Measurements from ENCODE around the gene CDH2.

Gene CDH2

DNA sequence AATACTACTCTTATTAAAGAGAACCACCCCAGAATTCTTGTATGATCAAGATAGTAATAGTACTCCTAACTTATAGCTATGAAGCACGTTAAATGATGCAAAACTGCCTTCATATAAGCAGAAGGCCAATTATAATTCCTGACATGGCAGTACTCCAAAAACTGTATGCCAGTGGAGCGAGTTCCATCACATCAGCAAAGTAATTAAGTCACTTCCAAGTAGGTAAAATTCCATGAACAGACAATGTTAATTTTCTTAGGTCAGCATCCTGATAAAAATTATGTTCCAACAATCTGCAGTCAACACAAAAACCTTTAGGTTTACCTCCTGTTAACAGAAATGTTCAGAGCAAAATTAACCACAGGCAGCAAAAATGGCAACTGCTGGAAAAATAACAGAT is 136.7 kb downstream of the CDH2 start:
- DNase-seq: no peak

- DNase-seq: no peak
These were observed 137.2 kb downstream of the CDH2 start for GRCh38 chr18:28039691-28040090.

DNA sequence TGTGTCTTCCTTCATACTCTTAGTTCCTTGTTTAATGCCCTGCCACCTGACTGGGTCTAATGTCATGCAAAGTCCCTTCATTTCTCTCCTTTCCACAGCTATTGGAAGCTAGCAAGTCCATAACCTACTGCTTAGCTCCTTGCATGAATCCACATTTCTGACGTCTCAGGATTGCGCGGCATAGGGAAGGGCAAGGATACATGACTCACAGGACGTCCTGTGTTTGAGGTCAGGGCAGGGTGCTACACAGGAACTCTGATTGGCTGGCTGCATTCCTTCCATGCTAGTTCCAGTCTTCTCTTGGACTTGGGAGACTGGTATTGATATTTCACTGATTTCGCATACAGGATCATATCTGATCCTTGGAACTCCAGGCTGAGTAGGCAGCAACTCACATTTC is 137.9 kb downstream of the CDH2 start:
- DNase-seq: no peak

GRCh38 chr18:28036488-28036887 is 140.4 kb downstream of the CDH2 start:
- DNase-seq: no peak

DNA sequence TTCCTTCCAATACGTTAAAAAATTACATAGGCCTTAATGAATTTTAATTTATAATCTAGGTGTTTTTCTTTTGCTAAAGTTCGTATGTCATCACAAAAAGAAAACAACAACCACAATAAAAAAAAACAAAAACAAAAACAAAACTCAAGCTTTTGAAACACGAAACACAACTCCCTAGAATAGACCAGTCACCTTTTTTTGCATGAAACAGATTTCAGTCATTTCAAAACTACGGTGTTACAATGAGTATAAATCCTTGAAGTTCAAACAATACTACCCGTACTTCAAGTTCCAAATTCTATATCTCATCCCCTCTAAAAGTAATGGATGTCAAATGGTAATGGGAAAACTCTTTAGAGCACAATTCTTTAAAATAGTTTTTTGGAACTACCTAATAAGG is 142.4 kb downstream of the CDH2 start:
- DNase-seq: no peak

DNA sequence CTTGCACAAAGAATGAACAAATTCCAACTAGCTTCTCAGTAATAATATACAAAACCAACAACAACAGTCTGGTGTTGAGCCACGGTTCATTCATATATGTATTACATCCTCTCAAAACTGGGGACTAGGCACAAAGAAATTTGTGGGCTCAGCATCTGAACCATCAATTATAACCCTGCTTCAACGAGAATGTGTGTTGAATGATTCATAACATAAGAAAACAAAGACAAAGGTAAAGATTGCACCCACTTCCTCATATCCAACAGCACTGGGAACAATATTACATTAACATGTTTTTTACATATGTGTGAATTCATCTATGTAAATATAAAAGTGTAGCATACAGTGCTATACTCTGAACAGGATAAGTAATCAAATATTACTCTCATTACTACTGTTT is 144.8 kb downstream of the CDH2 start:
- DNase-seq: no peak

GRCh38 chr18:28030458-28030857 is 146.5 kb downstream of the CDH2 start:
- DNase-seq: no peak

DNA sequence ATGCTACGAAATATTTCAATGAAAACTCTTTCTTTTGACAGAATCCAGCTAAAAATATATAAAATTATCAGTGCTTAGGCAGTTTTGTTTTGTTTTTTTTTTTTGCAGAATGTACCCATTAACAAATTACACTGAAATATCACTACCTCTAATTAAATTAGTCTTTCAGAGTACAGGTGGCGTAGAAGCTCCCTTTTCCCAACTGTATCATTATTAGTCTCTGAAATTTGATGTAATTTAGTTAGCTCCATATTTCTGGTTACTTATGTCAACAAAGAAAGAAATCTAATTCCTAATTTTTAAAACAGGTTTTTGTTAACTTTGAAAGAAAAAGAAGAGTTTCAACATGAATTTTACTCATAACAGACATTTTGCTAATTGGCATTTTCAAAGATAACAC is 149.2 kb downstream of the CDH2 start:
- no peak for DNase-seq

GRCh38 chr18:28019425-28020108 is 157.4 kb downstream of the CDH2 start:
- DNase-seq: no peak

DNA sequence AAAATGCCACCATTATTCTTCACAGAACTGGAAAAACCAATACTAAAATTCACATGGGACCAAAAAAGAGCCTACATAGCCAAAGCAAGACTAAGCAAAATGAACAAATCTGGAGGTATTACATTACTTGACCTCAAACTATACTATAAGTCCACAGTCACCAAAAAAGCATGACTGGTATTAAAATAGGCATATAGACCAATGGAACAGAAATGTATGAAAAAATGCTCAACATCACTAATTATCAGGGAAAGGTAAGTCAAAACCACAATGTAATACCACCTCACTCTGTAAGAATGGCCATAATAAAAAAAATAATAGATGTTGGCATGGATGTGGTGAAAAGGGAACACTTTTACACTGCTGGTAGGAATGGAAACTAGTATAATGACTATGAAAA is 158.6 kb downstream of the CDH2 start:
- DNase-seq: no peak

GRCh38 chr18:28015671-28016070 is 161.3 kb downstream of the CDH2 start:
- DNase-seq: no peak

DNA sequence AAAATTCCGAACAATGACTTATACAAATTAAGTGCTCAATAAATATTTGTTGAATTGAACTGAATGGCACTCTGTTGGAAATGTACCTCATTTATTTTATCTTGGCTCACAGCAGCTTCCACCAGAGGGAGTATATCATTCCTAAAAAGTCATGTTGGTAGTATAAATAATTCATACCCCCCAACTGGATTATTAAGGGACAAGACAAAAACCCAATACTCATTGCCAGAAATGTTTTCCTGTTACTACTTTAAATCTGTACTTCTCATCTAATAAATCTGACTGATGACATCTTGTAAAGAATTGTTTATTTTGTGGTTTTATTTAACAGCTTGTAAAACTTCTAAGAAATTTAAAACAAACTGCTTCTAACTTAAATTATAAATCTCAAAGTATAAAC is 163.9 kb downstream of the CDH2 start:
- DNase-seq: no peak

GRCh38 chr18:28012336-28012735 is 164.6 kb downstream of the CDH2 start:
- no peak for DNase-seq

GRCh38 chr18:28009589-28009988 is 167.3 kb downstream of the CDH2 start:
- DNase-seq: no peak

DNA sequence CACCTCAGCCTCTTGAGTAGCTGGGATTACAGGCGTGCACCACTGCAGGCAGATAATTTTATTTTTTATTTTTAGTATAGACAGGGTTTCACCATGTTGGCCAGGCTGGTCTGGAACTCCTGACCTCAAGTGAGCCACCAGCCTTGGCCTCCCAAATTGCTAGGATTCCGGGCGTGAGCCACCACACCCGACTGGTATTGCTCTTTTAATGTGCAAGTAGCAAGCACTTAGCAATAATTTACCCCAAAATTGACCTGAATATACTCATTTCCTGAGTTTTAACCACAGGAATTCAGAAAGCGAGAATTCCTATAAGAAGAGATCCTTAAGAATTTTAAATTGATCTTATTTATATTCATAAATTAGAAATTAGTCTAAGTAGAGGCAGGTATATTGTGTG is 169.1 kb downstream of the CDH2 start:
- no peak for DNase-seq

- DNase-seq: no peak
These were observed 171.8 kb downstream of the CDH2 start for GRCh38 chr18:28005164-28005563.

DNA sequence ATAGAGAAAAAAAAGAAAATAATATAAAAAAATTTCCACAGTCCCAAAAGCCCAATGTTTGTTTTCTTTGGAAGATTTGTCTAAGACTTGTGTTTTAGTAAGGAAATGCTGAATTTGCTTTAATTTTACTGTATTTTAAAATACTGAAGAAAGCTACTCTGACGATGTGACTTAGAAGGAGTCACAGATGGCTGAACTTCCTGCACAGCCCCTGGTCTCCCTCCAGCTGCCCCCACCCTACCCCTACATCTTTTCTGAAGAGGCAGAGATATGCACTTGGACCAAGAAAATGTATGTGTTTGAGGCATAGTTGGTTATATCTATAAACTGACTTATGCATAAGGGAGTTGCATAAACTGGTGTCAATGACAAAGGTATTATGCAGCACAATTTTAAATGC is 172.3 kb downstream of the CDH2 start:
- no peak for DNase-seq

GRCh38 chr18:28003451-28003850 is 173.5 kb downstream of the CDH2 start:
- no peak for DNase-seq

DNA sequence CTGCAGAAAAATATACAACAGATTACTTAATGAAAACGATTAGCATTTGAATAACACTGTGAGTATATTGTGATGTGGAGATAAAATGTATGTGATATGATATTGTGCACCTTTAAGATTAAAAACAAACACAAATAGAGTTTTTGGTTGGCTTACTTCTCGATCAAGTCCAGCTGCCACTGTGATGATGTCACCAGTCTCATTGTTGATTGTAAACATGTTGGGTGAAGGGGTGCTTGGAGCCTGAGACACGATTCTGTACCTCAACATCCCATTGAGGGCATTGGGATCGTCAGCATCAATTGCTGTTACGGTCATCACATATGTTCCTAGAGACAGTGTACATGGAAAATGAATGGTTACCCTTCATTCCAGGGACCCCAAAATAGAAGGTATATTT is 174.1 kb downstream of the CDH2 start:
- no peak for DNase-seq

DNA sequence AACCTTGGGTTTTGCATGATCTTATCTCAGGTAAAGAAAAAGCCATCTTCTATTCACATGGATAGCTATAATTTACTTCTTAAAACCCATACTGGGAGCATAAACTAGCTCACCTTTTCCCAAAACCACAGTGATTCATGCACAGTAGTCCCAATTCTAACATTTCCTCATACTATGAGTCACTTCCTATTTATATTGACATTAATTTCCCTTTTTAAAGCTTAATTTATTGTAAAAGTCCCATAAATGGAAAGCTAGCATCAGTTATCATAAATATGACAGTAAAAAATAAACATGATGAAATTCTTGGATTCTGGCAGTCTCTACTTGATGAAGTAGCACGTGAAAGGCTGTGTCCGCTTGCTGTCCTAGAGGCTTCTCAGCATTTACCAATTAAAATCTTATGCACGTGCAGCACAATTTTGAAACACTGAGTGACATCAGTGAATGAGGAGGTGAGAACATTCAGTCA is 180.1 kb downstream of the CDH2 start:
- no peak for DNase-seq

DNA sequence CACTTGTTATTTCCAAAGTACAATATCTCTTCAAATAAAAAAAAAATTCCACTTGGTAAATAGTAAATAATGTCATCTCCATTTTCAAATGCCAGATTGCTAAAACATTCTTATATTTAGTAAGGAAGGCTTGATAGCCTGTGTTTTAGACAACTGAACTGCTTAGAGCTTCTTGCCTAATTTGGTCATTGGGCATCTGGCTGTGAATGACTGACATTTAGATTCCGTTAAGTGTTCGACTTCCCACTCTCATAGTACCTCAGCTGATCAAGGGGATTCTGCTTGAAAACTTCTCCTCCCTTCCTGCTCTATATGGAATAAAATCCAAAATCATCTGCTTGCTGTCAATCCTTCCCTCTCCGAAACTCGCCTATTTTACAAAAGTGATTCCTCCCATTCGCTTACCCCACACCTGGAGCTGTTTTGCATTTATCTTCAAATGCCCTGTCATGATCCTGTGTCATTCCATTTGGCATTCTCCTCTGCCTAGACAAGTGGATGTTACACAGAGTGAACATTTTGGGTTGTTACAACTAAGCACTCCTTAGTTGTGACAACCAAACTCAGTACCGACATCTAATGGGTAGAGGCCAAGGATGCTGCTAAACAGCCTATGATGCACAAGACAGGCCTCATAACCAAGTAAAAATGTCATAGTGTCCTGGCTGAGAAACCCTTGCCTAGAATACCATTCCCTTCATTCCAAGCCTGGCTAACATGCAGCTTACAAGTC is 181.0 kb downstream of the CDH2 start:
- DNase-seq: no peak

GRCh38 chr18:27994571-27994970 is 182.4 kb downstream of the CDH2 start:
- no peak for DNase-seq

DNA sequence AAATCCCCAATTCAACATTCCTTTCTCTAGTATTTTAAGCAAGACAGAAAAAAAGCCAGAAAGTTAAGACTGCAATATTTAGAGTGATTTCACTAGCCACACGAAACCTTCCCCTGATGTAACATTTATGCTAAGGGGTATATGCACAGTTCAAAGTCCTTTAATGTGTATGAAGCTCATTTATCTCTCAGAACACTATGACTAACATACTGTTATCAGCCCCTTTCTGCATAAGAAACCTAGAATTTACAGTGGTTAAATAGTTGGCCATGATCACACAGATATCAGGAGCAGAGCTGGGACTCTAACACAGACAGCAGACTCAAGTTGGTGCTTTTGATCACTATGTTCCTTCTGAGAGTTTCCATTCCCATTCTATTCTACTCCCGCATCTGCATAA is 185.5 kb downstream of the CDH2 start:
- no peak for DNase-seq

DNA sequence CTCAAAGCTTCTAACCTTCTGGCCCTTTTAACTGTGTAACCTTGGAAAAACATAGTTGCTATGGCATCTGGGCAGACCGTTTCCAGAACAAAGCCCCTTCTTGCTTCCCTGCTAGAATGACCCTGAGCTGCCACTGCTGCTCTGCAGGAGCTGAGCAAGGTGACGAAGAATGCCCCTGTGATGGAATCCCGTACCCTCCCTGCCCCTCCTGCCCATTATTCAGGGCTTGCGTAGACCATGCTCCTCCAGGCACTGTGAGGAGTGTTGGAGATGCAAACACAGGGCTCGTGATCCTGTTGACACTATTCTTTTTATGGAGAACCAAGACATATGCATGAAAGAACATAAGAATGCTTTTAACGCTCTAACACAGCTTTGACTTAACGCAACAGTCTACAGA is 191.1 kb downstream of the CDH2 start:
- DNase-seq: no peak

DNA sequence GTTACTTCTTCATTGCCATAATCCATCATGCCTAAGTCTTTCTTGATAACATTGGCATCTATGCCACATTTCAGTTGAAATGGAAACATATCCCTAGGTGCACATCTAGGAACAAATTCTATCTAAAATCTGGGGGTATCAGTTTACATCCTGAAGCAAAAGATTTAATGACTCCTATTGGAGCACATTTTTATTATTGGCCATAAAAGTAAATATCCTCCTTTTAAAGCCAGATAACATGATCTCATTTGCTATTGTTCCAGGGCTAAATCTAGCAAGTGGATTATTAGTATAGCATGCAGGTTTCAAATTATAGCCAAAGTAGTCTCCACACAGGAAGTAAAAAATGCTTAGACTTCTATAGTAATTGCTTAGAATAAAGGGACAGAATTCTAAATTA is 193.2 kb downstream of the CDH2 start:
- DNase-seq: no peak
